Loucy (cell line): Measurements from ENCODE around the gene MT2A.

ENCODE experiments used
- H2AFZ ChIP-seq: fragments of 200-600 bp; sonication (generic); 2 replicates; pipeline ENCODE4 v1.6.0; 2016; ENCODE audit warnings: antibody characterized with exemption, mild to moderate bottlenecking, low read length, moderate library complexity
- H3F3A ChIP-seq: fragments of 200-600 bp; 2 replicates; pipeline ENCODE4 v1.6.0; 2016; ENCODE audit warnings: antibody characterized with exemption, low read depth, mild to moderate bottlenecking
- H3K27me3 ChIP-seq: fragments of 200-600 bp; sonication (generic); 2 replicates; pipeline ENCODE4 v1.6.1; 2014; ENCODE audit warnings: low read length, mild to moderate bottlenecking; ENCODE audit not compliant: insufficient read depth, poor library complexity, severe bottlenecking
- H3K36me3 ChIP-seq: fragments of 200-600 bp; sonication (generic); 2 replicates; pipeline ENCODE4 v1.6.1; 2016; ENCODE audit warnings: low read length; ENCODE audit not compliant: insufficient read depth
- H3K4me1 ChIP-seq: fragments of 200-600 bp; sonication (generic); 2 replicates; pipeline ENCODE4 v1.5.1; 2014; ENCODE audit warnings: low read length, mild to moderate bottlenecking; ENCODE audit not compliant: insufficient read depth, poor library complexity, severe bottlenecking
- H3K4me2 ChIP-seq: fragments of 200-600 bp; sonication (generic); 2 replicates; pipeline ENCODE4 v1.6.0; 2014; ENCODE audit warnings: antibody characterized with exemption, low read length, low read depth, mild to moderate bottlenecking; ENCODE audit not compliant: poor library complexity, severe bottlenecking
- H3K4me3 ChIP-seq: fragments of 200-600 bp; sonication (generic); 2 replicates; pipeline ENCODE4 v1.5.1; 2014; ENCODE audit warnings: low read length, mild to moderate bottlenecking, mixed read lengths; ENCODE audit not compliant: poor library complexity, severe bottlenecking
- H3K79me2 ChIP-seq: fragments of 200-600 bp; sonication (generic); 2 replicates; pipeline ENCODE4 v1.6.1; 2014; ENCODE audit warnings: low read length; ENCODE audit not compliant: insufficient read depth
- H3K9ac ChIP-seq: fragments of 200-600 bp; sonication (generic); 2 replicates; pipeline ENCODE4 v1.6.0; 2014; ENCODE audit warnings: mild to moderate bottlenecking, low read depth, low read length, moderate library complexity; ENCODE audit not compliant: poor library complexity, severe bottlenecking
- H3K9me2 ChIP-seq: fragments of 200-600 bp; sonication (generic); replicated peaks from 2 replicates; pipeline ENCODE4 v1.6.1; 2016; ENCODE audit warnings: low read depth, low read length, mixed read lengths
- H3K9me3 ChIP-seq: fragments of 200-600 bp; sonication (generic); 2 replicates; pipeline ENCODE4 v1.6.1; 2014; ENCODE audit warnings: mild to moderate bottlenecking, antibody characterized with exemption, low read length, low read depth; ENCODE audit not compliant: insufficient read depth
- H4K20me1 ChIP-seq: fragments of 200-600 bp; sonication (generic); 2 replicates; pipeline ENCODE4 v1.6.0; 2014; ENCODE audit warnings: antibody characterized with exemption, low read length, mild to moderate bottlenecking; ENCODE audit not compliant: insufficient read depth, poor library complexity, severe bottlenecking
- EZH2phosphoT487 ChIP-seq: fragments of 200-600 bp; IDR thresholded peaks from 2 replicates; pipeline ENCODE4 v1.6.1; 2018; ENCODE audit warnings: antibody characterized with exemption, mild to moderate bottlenecking, moderate library complexity, borderline replicate concordance
- TF ChIP-seq, protein P1 (sequence below): fragments of 200-600 bp; sonication (generic); conservative IDR thresholded peaks from 2 replicates; pipeline ENCODE4 v1.5.1; 2014; ENCODE audit warnings: mild to moderate bottlenecking, antibody characterized with exemption, low read length

The MT2A gene

DNA sequence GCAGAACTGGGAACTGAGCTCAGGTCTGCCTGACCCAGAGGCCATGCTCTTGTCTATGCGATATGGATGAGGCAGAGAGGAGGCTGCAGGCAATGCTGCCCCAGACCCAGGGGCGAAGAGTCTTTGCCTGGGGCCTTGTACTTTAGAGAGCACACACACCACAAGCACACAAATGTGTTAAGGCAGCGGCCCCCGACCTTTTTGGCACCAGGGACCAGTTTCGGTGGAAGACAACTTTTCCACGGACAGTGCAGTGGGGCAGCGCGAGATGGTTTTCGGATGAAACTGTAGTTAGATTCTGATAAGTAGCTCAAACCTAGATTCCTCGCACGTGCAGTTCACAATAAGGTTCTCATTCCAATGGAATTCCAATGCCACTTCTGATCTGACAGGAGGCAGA, 36.9 kb upstream of the MT2A start:
- H3K9me2 ChIP-seq: no peaks in the 10 kb centered on the region
- no peak overlapping the region for H2AFZ ChIP-seq
- no peaks in the 10 kb centered on the region for H4K20me1 ChIP-seq

DNA sequence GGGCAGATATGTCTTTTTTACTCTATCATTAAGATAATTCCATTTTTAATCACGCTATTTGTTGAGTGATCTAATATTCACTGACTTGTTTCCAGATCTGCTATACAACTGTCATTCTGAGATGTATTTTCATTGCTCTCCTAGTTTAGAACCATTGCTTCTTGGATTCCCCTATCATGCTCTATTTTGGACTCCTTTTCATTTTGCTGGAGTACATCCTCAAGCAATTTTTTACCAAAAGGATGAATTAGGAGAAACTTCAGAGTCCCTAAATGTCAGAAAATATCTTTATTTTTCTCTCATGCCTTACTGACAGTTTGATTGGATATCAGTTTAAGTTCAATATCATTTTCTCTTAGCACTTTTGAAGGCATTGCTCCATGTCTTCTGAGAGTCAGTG, 33.8 kb upstream of the MT2A start:
- Histone ChIP-seq H2AFZ (no peak overlapping the region), H3K9me2 (no peaks in the 10 kb centered on the region), H3K27me3 (no peaks in the 10 kb centered on the region), H4K20me1 (no peaks in the 10 kb centered on the region), H3K4me2 (no peak overlapping the region), H3K9ac (no peak overlapping the region), H3K36me3 (no peaks in the 10 kb centered on the region), H3K4me1 (no peaks in the 10 kb centered on the region), H3K79me2 (no peaks in the 10 kb centered on the region), H3F3A (no peaks in the 10 kb centered on the region), H3K4me3 (no peak overlapping the region), H3K9me3 (peaks cover 3% of the 10 kb centered on the region; the same call in 1 of the 2 replicates)
- TF ChIP-seq, protein P1, sequence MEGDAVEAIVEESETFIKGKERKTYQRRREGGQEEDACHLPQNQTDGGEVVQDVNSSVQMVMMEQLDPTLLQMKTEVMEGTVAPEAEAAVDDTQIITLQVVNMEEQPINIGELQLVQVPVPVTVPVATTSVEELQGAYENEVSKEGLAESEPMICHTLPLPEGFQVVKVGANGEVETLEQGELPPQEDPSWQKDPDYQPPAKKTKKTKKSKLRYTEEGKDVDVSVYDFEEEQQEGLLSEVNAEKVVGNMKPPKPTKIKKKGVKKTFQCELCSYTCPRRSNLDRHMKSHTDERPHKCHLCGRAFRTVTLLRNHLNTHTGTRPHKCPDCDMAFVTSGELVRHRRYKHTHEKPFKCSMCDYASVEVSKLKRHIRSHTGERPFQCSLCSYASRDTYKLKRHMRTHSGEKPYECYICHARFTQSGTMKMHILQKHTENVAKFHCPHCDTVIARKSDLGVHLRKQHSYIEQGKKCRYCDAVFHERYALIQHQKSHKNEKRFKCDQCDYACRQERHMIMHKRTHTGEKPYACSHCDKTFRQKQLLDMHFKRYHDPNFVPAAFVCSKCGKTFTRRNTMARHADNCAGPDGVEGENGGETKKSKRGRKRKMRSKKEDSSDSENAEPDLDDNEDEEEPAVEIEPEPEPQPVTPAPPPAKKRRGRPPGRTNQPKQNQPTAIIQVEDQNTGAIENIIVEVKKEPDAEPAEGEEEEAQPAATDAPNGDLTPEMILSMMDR: no peak
- TF ChIP-seq EZH2phosphoT487: no peak

More for the DNA sequence above, 36.9 kb upstream of the MT2A start:
- no peak overlapping the region for H3K4me3 ChIP-seq
- no peaks in the 10 kb centered on the region for H3F3A ChIP-seq
- H3K27me3 ChIP-seq: no peaks in the 10 kb centered on the region
- no peaks in the 10 kb centered on the region for H3K36me3 ChIP-seq
- H3K4me2 ChIP-seq: no peak overlapping the region
- H3K4me1 ChIP-seq: no peaks in the 10 kb centered on the region
- no peaks in the 10 kb centered on the region for H3K79me2 ChIP-seq
- peaks cover 3% of the 10 kb centered on the region; the same call in 1 of the 2 replicates for H3K9me3 ChIP-seq
- no peak overlapping the region for H3K9ac ChIP-seq
- TF ChIP-seq EZH2phosphoT487: no peak
- TF ChIP-seq, protein P1: no peak

DNA sequence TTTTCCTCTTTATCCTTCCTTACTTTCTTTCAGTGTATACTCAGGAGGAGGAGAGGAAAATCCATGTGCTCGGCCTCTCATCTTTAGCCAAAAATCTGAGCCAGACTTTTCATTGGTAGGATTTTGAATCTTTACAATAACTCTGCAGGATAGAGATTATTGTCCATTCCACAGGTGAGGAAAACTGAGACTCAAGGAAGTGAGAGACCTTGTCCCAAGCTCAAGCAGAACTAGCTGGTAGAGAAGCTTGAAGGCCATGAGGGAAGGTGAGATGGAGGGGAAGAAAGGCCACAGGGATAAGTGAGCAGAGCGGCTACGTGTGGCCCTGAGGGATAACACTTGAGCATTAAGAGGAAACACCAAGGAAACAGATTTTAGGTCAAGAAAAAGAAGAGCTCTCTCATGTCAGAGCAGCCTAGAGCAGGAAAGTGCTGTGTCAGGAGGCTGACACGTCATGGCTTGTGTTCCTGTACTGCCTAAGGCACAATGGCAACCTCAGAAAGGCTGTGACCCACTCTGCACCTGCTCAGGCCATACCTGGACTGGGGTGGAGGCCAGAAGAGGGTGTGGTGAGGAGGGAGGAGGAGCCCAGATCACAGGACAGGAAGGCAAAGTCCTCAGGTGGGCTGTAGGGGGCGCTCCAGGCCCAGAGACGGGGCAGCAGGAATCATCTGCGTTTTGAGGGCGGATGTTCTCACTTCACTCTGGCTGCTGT, 31.6 kb upstream of the MT2A start:
- Histone ChIP-seq H3K9me3 (peaks cover 3% of the 10 kb centered on the region; the same call in 1 of the 2 replicates), H4K20me1 (no peaks in the 10 kb centered on the region), H3K9me2 (no peaks in the 10 kb centered on the region), H3K4me2 (no peak overlapping the region), H3K79me2 (no peaks in the 10 kb centered on the region), H3K4me1 (no peaks in the 10 kb centered on the region), H3F3A (no peaks in the 10 kb centered on the region), H3K4me3 (no peak overlapping the region), H2AFZ (0 out of 2 replicates have a peak overlapping the region, but pooled peaks have one; percentile 59), H3K9ac (no peak overlapping the region), H3K36me3 (no peaks in the 10 kb centered on the region), H3K27me3 (no peaks in the 10 kb centered on the region)
- no peak for TF ChIP-seq EZH2phosphoT487
- TF ChIP-seq, protein P1: peak; percentile 90
